ENCODE results near the gene BSDC1. TPM values are rescaled to one million over a fixed set of nuclear protein-coding genes. Genes with fewer than 3 reads are reported as not detected.

Gene BSDC1
- total RNA-seq, 1 experiment from 2014 or later = 45.1 TPM

DNA sequence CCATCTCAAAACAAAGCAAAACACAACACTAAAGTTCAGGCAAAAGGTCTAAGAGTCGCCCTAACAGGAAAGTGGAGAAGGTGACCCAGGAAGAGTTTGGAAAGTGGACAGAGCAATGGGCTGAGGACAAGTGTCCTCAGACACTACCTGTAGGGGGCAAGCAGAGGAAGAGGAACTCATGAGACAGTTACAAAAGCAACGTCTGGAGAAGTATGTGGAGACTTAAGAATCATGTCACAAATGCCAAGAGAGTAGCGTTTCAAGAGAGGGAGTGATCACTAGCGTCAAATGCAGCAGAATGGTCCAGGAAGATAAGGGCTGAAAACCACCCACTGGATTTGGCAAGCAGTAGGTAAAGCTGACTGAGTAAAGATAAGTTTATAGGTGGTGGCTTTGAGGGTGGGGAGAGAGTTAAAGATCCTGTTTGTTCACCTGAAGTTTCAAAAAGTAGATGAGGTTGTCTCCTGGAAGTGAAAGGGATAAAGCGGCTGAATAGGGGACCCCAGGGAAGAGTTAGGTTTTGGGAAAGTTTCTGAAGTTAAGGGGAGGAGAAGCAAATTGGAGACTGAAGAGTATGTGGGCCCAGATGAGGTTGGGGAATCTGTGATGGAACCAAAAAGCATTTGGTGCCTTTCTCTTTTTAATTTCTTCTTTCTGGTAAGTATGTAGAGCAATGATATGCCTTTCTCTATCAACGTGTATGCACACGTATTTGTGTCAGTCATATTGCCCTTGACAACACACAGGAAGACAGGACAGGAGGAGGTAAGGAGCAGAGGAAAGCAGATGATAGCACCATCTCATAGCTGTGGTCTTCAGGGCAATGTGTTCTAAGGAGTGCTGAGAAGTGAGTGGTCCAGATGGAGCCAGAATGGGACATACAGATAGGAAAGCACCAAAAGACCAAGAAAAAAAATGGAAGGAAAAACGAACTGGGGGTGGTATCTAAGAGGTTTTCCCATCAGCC lies 3.1 kb downstream of the BSDC1 start:
- peaks cover 6% of the 10 kb centered on the region; the same call in 1 of the 2 replicates for H3K36me3 ChIP-seq (ENCODE audit: insufficient read depth, low read length)
- no peak overlapping the region for H3K4me2 ChIP-seq (ENCODE audit: low read depth, low read length, poor library complexity, severe bottlenecking)
- peaks cover 16% of the 10 kb centered on the region for H3K4me1 ChIP-seq (ENCODE audit: low read length)
- H2AFZ ChIP-seq (ENCODE audit: low read length) = no peak overlapping the region
- H4K20me1 ChIP-seq (ENCODE audit: insufficient read depth, low read depth, low read length) = no peaks in the 10 kb centered on the region
- H3K9me3 ChIP-seq (ENCODE audit: low read length) = no peaks in the 10 kb centered on the region
- H3K27ac ChIP-seq (ENCODE audit: low read length) = no peak overlapping the region
- no peak overlapping the region for H3K4me3 ChIP-seq (ENCODE audit: low read length)
- no peak for DNase-seq
- peaks cover 28% of the 10 kb centered on the region for H3K79me2 ChIP-seq (ENCODE audit: low read length)
- H3K27me3 ChIP-seq (ENCODE audit: low read length) = no peaks in the 10 kb centered on the region
- H3K9me2 ChIP-seq (replicated peaks; ENCODE audit: insufficient read depth, low read length) = no peaks in the 10 kb centered on the region
- no peak overlapping the region for H3K9ac ChIP-seq (ENCODE audit: low read length)

DNA sequence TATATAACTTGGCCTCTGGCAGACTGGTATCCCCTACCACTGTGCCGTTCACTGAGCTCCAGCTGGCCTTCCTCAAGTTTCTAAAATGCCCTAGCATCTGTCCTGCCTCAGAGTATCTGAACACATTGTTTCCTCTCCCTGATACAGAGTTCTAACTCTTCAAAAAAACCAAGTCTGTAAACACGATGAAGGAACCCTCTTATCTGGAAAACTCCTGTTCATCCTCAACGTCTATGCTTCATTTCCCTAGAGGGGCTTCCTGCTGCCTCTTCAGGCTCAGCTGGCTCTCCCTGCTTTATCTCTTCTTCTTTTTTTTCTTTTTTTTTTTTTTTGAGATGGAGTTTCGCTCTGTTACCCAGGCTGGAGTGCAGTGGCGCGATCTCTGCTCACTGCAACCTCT lies 5.6 kb downstream of the BSDC1 start:
- Histone ChIP-seq H3K27ac (ENCODE audit: low read length) (no peak overlapping the region), H4K20me1 (ENCODE audit: insufficient read depth, low read depth, low read length) (no peaks in the 10 kb centered on the region), H3K27me3 (ENCODE audit: low read length) (no peaks in the 10 kb centered on the region), H3K4me2 (ENCODE audit: low read depth, low read length, poor library complexity, severe bottlenecking) (no peak overlapping the region), H2AFZ (ENCODE audit: low read length) (no peak overlapping the region), H3K36me3 (ENCODE audit: insufficient read depth, low read length) (peaks cover 11% of the 10 kb centered on the region; the same call in 1 of the 2 replicates), H3K9me2 (replicated peaks; ENCODE audit: insufficient read depth, low read length) (no peaks in the 10 kb centered on the region), H3K4me1 (ENCODE audit: low read length) (peaks cover 9% of the 10 kb centered on the region), H3K79me2 (ENCODE audit: low read length) (peaks cover 23% of the 10 kb centered on the region), H3K9me3 (ENCODE audit: low read length) (no peaks in the 10 kb centered on the region), H3K4me3 (ENCODE audit: low read length) (no peak overlapping the region), H3K9ac (ENCODE audit: low read length) (no peak overlapping the region)
- no peak for DNase-seq

DNA sequence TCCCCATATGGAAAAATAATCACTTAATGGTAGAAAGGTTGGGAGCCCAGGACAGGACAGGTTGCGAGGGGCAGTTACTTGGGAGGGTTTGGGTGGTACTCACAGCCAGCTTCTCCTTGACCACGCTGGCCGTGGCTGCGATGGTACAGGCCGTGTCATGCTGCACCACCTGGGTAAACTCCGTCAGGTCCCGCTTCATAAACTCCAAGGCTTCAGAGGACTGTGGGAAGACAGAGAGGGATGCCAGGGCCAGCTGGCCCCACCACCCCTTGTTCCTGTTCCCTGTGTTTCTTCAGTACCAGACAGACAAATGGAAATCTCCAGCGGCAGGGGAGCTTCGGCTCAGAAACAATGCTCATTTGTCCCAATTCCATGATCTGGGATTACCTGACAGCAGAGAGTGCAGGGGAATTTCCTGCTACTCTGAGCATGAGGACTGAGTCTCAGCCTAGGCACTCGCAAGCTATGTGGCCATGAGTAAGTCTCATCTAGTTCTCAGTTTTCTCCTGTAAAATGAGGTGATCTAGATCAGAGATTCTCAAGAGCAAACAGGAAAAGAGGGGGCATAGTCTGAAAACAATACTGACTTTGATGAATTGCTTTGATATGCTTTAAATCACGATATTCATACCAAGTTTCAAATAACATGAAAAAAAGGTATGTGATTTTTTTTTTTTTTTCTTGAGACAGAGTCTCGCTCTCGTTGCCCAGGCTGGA lies 7.4 kb downstream of the BSDC1 start:
- Histone ChIP-seq H3K4me2 (ENCODE audit: low read depth, low read length, poor library complexity, severe bottlenecking) (no peak overlapping the region), H3K4me1 (ENCODE audit: low read length) (no peaks in the 10 kb centered on the region), H3K27ac (ENCODE audit: low read length) (no peak overlapping the region), H4K20me1 (ENCODE audit: insufficient read depth, low read depth, low read length) (no peaks in the 10 kb centered on the region), H3K4me3 (ENCODE audit: low read length) (no peak overlapping the region), H2AFZ (ENCODE audit: low read length) (no peak overlapping the region), H3K9ac (ENCODE audit: low read length) (no peak overlapping the region), H3K27me3 (ENCODE audit: low read length) (no peaks in the 10 kb centered on the region), H3K9me3 (ENCODE audit: low read length) (no peaks in the 10 kb centered on the region), H3K79me2 (ENCODE audit: low read length) (peaks cover 5% of the 10 kb centered on the region; the same call in 1 of the 2 replicates), H3K9me2 (replicated peaks; ENCODE audit: insufficient read depth, low read length) (no peaks in the 10 kb centered on the region), H3K36me3 (ENCODE audit: insufficient read depth, low read length) (peaks cover 15% of the 10 kb centered on the region; the same call in 1 of the 2 replicates)
- DNase-seq = no peak

DNA sequence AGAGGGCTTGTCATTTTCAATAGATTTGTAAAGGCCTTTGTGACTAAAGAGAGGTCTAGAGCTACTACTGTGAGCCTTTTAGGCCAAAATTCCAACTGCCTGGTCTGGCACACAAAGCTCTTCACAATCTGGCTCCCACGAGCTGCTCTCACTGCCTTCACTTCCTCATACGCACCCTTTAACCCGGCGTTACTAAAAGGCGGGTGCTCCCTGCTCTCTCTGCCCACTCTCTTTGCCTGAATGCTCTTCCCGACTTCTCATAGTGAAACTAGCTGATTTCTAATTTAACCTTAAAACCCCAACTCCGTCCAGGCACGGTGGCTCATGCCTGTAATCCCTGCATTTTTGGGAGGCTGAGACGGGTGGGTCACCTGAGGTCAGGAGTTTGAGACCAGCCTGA lies 14.2 kb downstream of the BSDC1 start:
- no peak for DNase-seq
- Histone ChIP-seq H4K20me1 (ENCODE audit: insufficient read depth, low read depth, low read length) (no peaks in the 10 kb centered on the region), H3K27ac (ENCODE audit: low read length) (no peak overlapping the region)

DNA sequence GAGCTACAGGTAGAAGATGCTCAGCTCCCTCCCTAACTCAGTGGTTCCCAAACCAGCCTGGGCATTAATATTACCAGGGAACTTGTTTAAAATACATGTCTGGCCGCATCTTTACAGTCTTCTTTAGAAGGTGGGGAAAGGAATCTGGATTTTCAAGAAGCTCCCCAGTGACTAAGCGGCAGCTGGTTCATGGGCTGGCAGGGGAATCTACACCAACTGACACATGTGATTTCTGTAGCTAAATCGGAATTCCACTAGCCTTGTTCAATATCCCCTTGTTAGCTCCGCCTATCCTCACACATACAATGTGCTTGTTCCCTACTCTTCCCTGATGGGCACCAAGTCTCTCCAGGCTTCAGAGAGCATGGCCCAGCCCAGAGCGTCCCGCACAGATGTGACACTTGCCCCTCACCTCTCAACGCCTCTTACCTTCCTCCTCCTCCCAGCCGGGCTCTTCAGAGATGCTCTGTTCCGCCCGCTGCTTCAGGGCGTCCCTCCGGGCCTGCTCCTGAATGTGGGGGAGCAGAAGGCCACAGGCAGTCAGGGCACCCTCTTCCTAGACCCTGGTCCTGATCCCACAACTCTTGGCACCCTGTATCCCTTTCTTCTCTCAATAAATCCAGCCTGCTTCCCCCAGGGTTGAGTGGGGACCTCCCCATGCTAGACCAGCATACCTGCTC lies 16.6 kb downstream of the BSDC1 start:
- Histone ChIP-seq H3K79me2 (ENCODE audit: low read length) (no peaks in the 10 kb centered on the region), H2AFZ (ENCODE audit: low read length) (no peak overlapping the region), H3K27me3 (ENCODE audit: low read length) (no peaks in the 10 kb centered on the region), H3K27ac (ENCODE audit: low read length) (no peak overlapping the region), H4K20me1 (ENCODE audit: insufficient read depth, low read depth, low read length) (no peaks in the 10 kb centered on the region), H3K36me3 (ENCODE audit: insufficient read depth, low read length) (peaks cover 7% of the 10 kb centered on the region), H3K4me2 (ENCODE audit: low read depth, low read length, poor library complexity, severe bottlenecking) (no peak overlapping the region), H3K4me3 (ENCODE audit: low read length) (no peak overlapping the region), H3K9ac (ENCODE audit: low read length) (no peak overlapping the region), H3K4me1 (ENCODE audit: low read length) (no peaks in the 10 kb centered on the region), H3K9me2 (replicated peaks; ENCODE audit: insufficient read depth, low read length) (no peaks in the 10 kb centered on the region), H3K9me3 (ENCODE audit: low read length) (no peaks in the 10 kb centered on the region)
- no peak for DNase-seq

More for the DNA sequence above, 14.2 kb downstream of the BSDC1 start:
- Histone ChIP-seq H3K9ac (ENCODE audit: low read length) (no peak overlapping the region), H3K9me2 (replicated peaks; ENCODE audit: insufficient read depth, low read length) (no peaks in the 10 kb centered on the region), H3K9me3 (ENCODE audit: low read length) (no peaks in the 10 kb centered on the region), H3K79me2 (ENCODE audit: low read length) (no peaks in the 10 kb centered on the region), H3K27me3 (ENCODE audit: low read length) (no peaks in the 10 kb centered on the region), H3K36me3 (ENCODE audit: insufficient read depth, low read length) (peaks cover 16% of the 10 kb centered on the region), H3K4me3 (ENCODE audit: low read length) (no peak overlapping the region), H3K4me2 (ENCODE audit: low read depth, low read length, poor library complexity, severe bottlenecking) (no peak overlapping the region), H3K4me1 (ENCODE audit: low read length) (no peaks in the 10 kb centered on the region), H2AFZ (ENCODE audit: low read length) (no peak overlapping the region)

DNA sequence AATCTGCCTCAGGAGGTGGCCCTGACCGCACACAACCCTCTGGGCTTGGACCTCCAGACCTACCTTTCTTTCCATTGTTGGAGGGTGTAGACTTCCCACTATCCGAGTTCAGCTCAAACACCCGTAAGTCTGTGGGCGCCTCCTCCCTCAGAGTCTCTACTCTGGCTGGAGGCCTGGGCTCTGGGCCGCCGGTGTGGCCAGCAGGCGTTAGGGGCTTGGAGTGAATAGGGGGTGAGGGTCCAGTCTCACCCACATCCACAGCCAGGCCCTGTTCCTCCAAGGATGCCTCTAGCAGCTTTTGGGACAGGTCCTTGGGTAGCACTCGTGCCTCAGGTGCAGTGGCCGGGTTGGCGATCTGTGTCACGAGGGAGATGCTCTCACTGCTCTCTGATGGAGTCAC lies 18.0 kb downstream of the BSDC1 start:
- no peak overlapping the region for H3K27ac ChIP-seq (ENCODE audit: low read length)
- H3K9ac ChIP-seq (ENCODE audit: low read length) = no peak overlapping the region
- no peak for DNase-seq
- no peaks in the 10 kb centered on the region for H3K9me3 ChIP-seq (ENCODE audit: low read length)
- H3K4me2 ChIP-seq (ENCODE audit: low read depth, low read length, poor library complexity, severe bottlenecking) = no peak overlapping the region
- no peak overlapping the region for H2AFZ ChIP-seq (ENCODE audit: low read length)
- no peak overlapping the region for H3K4me3 ChIP-seq (ENCODE audit: low read length)
- H4K20me1 ChIP-seq (ENCODE audit: insufficient read depth, low read depth, low read length) = no peaks in the 10 kb centered on the region
- H3K27me3 ChIP-seq (ENCODE audit: low read length) = no peaks in the 10 kb centered on the region
- no peaks in the 10 kb centered on the region for H3K79me2 ChIP-seq (ENCODE audit: low read length)
- H3K36me3 ChIP-seq (ENCODE audit: insufficient read depth, low read length) = peaks cover 7% of the 10 kb centered on the region
- no peaks in the 10 kb centered on the region for H3K4me1 ChIP-seq (ENCODE audit: low read length)
- H3K9me2 ChIP-seq (replicated peaks; ENCODE audit: insufficient read depth, low read length) = no peaks in the 10 kb centered on the region

DNA sequence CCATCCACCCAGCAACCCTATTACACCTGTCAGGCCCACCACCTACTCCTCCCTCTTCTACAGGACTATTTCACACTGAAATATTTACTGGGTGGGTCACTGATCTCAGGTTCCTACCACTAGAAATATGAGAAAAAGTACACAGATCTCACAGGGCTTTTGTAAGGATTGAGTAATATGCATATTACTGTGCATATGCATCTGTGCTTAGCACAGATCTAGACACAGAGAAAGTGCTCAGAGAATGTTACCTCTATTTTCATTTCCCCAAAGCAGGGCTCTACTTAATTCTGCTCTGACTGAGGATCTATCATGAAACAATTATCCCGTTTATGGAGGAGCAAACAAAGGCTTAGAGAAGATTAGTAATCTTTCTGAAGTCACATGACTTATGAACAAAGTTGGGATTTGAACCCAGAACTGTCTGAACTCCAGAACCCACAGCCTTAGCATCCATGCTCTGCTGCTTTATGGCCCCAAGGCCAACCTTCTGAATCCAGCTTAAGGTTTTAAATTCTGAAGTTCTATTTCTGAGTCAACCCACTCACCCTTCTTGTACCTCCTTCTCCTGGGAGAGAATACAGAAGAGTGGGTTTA lies 20.1 kb downstream of the BSDC1 start:
- Histone ChIP-seq H3K4me1 (ENCODE audit: low read length) (no peaks in the 10 kb centered on the region), H3K27me3 (ENCODE audit: low read length) (no peaks in the 10 kb centered on the region), H3K36me3 (ENCODE audit: insufficient read depth, low read length) (peaks cover 7% of the 10 kb centered on the region), H3K9ac (ENCODE audit: low read length) (no peak overlapping the region), H3K9me3 (ENCODE audit: low read length) (no peaks in the 10 kb centered on the region), H3K27ac (ENCODE audit: low read length) (no peak overlapping the region), H4K20me1 (ENCODE audit: insufficient read depth, low read depth, low read length) (no peaks in the 10 kb centered on the region), H3K4me3 (ENCODE audit: low read length) (no peak overlapping the region), H3K79me2 (ENCODE audit: low read length) (no peaks in the 10 kb centered on the region), H3K9me2 (replicated peaks; ENCODE audit: insufficient read depth, low read length) (no peaks in the 10 kb centered on the region), H3K4me2 (ENCODE audit: low read depth, low read length, poor library complexity, severe bottlenecking) (no peak overlapping the region), H2AFZ (ENCODE audit: low read length) (no peak overlapping the region)
- no peak for DNase-seq

All from Karpas-422 (cell line).